ENCODE measurements around the gene MICAL2. TPM values are rescaled to one million over a fixed set of nuclear protein-coding genes. Genes with fewer than 3 reads are reported as not detected.

Gene MICAL2
- total RNA-seq, 1 experiment from 2014 or later, result 37.4 TPM

DNA sequence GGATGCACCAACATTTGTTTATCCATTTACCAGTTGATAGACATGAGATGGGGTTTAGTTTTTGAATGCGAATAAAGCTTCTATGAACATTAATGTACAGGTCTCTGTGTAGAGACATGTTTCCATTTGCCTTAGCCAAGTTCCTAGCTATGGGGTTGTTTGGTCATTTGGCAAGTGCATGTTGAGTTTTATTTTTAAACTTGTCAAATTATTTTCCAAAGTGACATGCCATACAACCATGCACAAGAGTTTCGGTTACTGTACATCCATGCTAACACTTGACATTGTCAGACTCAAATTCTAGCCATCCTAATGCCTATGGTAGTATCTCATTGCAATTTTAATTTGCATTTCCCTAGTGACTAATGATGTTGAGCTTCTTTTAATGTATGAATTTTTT is 196.4 kb downstream of the MICAL2 start:
- intact Hi-C loops (cut with micrococcal nuclease), result no loop called here
- H4K20me1 ChIP-seq (ENCODE audit: insufficient read depth), result no peaks in the 10 kb centered on the region
- RAD21 ChIA-PET (ENCODE audit: low non-redundant PET in 1 of 2, low total read pairs in 2 of 2, uncharacterized antibody in 2 of 2, unreplicated experiment in 2 of 2), result no interaction called here
- CTCF ChIA-PET, result no interaction called here
- no peaks in the 10 kb centered on the region for H3K4me1 ChIP-seq (ENCODE audit: control insufficient read depth in 1 of 2, insufficient read depth in 2 of 2, low read length in 2 of 2)
- no peak for ATAC-seq
- no peaks in the 10 kb centered on the region for H3K36me3 ChIP-seq (ENCODE audit: control insufficient read depth in 1 of 2, insufficient read depth in 2 of 2, low read length in 2 of 2)
- TF ChIP-seq EGR1 (IDR thresholded peaks at IDR 0.05; ENCODE audit: low read depth) (no peak), SRF (IDR thresholded peaks at IDR 0.05; ENCODE audit: low read depth) (no peak), FOSL1 (IDR thresholded peaks at IDR 0.05; ENCODE audit: low read depth) (no peak), RAD21 (IDR thresholded peaks at IDR 0.05; ENCODE audit: low read depth) (no peak), CTCF (IDR thresholded peaks at IDR 0.05 in 2 of 3, conservative IDR thresholded peaks at IDR 0.05 in 1 of 3; ENCODE audit: borderline replicate concordance in 1 of 3, insufficient read depth in 1 of 3, low read depth in 2 of 3, low read length in 2 of 3) (no peak), SP1 (IDR thresholded peaks at IDR 0.05; ENCODE audit: low read depth) (no peak), ZFX (IDR thresholded peaks at IDR 0.05) (no peak), CBX3 (IDR thresholded peaks at IDR 0.05; ENCODE audit: low read depth) (no peak)
- TF ChIP-seq, protein P1, sequence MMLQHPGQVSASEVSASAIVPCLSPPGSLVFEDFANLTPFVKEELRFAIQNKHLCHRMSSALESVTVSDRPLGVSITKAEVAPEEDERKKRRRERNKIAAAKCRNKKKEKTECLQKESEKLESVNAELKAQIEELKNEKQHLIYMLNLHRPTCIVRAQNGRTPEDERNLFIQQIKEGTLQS (IDR thresholded peaks at IDR 0.05), result no peak
- H2AFZ ChIP-seq (ENCODE audit: low read depth, low read length, poor library complexity, severe bottlenecking), result no peak overlapping the region
- H3K27me3 ChIP-seq (ENCODE audit: insufficient read depth, low read length), result no peaks in the 10 kb centered on the region
- POLR2A ChIA-PET, result no interaction called here
- no peaks in the 10 kb centered on the region for H3K9me3 ChIP-seq (ENCODE audit: control insufficient read depth in 1 of 2, insufficient read depth in 1 of 2, low read depth in 1 of 2, low read length in 2 of 2)
- BruUV-seq (replicated peaks), result no TSS peak
- no peaks in the 10 kb centered on the region for H3K9me2 ChIP-seq (ENCODE audit: insufficient read depth)
- H3K4me3 ChIP-seq (replicated peaks in 1 of 2; ENCODE audit: low read depth in 1 of 2, low read length in 2 of 2), result no peak overlapping the region
- no peak overlapping the region for H3K4me2 ChIP-seq (ENCODE audit: low read length)
- H3K79me2 ChIP-seq (ENCODE audit: insufficient read depth, low read length), result no peaks in the 10 kb centered on the region
- H3K27ac ChIP-seq (ENCODE audit: low read depth, low read length), result no peak overlapping the region
- no peak for DNase-seq (ENCODE audit: low read depth, low spot score)
- H3K9ac ChIP-seq (ENCODE audit: low read length), result no peak overlapping the region

- CTCF ChIA-PET, result no interaction called here
- intact Hi-C loops (cut with micrococcal nuclease), result no loop called here
- Histone ChIP-seq H3K4me1 (ENCODE audit: control insufficient read depth in 1 of 2, insufficient read depth in 2 of 2, low read length in 2 of 2) (no peaks in the 10 kb centered on the region), H3K36me3 (ENCODE audit: control insufficient read depth in 1 of 2, insufficient read depth in 2 of 2, low read length in 2 of 2) (no peaks in the 10 kb centered on the region), H2AFZ (ENCODE audit: low read depth, low read length, poor library complexity, severe bottlenecking) (no peak overlapping the region), H4K20me1 (ENCODE audit: insufficient read depth) (no peaks in the 10 kb centered on the region), H3K4me2 (ENCODE audit: low read length) (no peak overlapping the region), H3K27ac (ENCODE audit: low read depth, low read length) (no peak overlapping the region), H3K4me3 (replicated peaks in 1 of 2; ENCODE audit: low read depth in 1 of 2, low read length in 2 of 2) (no peak overlapping the region), H3K27me3 (ENCODE audit: insufficient read depth, low read length) (no peaks in the 10 kb centered on the region), H3K9ac (ENCODE audit: low read length) (no peak overlapping the region), H3K9me3 (ENCODE audit: control insufficient read depth in 1 of 2, insufficient read depth in 1 of 2, low read depth in 1 of 2, low read length in 2 of 2) (peaks cover 3 to 13% of the 10 kb centered on the region in 2 experiments; a peak in 3 of 4 replicates), H3K79me2 (ENCODE audit: insufficient read depth, low read length) (no peaks in the 10 kb centered on the region), H3K9me2 (ENCODE audit: insufficient read depth) (no peaks in the 10 kb centered on the region)
- ATAC-seq (no peak), DNase-seq (ENCODE audit: low read depth, low spot score) (no peak)
- TF ChIP-seq CBX3 (IDR thresholded peaks at IDR 0.05; ENCODE audit: low read depth), result no peak
- TF ChIP-seq EZH2 (IDR thresholded peaks at IDR 0.05), result no peak
- BruUV-seq (replicated peaks), result no TSS peak
- RAD21 ChIA-PET (ENCODE audit: low non-redundant PET in 1 of 2, low total read pairs in 2 of 2, uncharacterized antibody in 2 of 2, unreplicated experiment in 2 of 2), result no interaction called here
- POLR2A ChIA-PET, result no interaction called here
Measured at GRCh38 chr11:12312132-12312531, 201.7 kb downstream of the MICAL2 start.

Small RNA genes lying within 50 kb of the gene (microRNA-seq; reads per million reads assigned to microRNA genes)
- gene MIR6124 (ENCODE audit: borderline number of aligned reads), result not detected

Other genes starting within 250 kb of the MICAL2 start
- gene DKK3, start 102.0 kb upstream of the MICAL2 start, total RNA-seq (2021; ENCODE audit: unreplicated experiment), result 0.49 TPM

All from HCT116 (cell line).